Kidney tubule cell (primary cell): Measurements from ENCODE around the gene TBC1D22A.

ENCODE experiments used
- DNase-seq: peaks from one replicate; pipeline ENCODE4 v3.0.0-alpha.2; 2018; ENCODE audit warnings: low spot score

TBC1D22A gene

DNA sequence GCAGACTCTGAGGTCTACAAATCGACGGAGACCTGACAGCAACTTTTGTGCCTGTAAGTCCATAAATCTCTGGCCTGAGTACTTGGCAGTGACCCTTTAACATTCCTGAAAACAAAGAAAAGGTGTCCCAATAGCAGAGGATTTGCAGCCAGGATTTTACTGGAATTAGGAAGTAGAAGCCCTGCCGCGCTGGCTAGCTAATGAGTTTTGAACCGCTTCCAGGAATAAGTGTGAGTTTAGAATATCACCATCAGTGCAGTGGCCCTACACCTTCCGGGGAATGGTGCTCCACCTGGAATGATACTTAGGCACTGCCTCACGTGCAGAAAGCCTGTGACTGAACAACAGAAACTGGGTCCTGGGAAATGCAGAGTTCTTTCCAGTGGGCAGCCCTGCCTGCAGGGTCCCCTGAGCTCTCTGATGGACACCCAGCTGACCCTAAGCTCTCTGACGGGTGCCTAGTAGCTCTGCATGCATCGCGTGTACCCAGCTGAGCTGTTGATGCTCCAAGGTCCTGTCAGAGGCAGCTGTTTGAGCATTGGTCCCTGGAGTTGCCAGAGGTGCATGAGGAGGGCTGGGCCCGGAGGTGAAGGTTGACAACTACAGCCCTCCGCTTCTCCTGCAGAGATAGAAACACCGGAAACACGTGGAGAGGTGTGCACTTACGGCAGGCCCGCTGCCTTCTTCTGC, 380.9 kb downstream of the TBC1D22A start:
- DNase-seq = no peak

- no peak for DNase-seq
These were observed 381.8 kb downstream of the TBC1D22A start for GRCh38 chr22:47144076-47144765.

DNA sequence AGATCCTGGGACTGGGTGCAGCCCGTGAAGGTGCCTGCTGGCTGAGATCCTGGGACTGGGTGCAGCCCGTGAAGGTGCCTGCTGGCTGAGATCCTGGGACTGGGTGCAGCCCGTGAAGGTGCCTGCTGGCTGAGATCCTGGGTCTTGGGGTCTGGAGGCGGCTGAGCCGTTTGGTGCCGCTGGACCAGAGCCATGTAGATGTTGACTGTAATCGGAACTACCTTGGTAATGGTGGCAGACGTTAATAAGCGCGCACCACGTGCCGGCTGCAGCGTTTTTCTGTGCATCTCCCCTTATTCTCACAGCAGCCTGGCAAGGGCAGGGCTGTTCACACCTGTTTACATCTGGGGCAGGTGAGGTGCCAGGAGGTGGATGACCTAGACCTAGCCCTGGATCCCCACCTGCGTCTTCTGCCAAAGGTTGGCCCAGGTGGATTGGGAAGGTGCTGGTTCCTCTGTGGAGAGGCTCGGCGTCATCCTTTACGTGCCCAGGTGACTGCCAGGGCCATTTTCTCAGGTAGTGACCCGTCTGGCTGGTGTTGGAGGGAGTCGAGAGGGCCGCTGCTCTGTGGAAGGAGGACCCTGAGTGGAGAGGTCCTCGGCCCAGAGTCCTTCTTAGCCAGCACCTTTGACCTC, 382.5 kb downstream of the TBC1D22A start:
- DNase-seq = no peak

DNA sequence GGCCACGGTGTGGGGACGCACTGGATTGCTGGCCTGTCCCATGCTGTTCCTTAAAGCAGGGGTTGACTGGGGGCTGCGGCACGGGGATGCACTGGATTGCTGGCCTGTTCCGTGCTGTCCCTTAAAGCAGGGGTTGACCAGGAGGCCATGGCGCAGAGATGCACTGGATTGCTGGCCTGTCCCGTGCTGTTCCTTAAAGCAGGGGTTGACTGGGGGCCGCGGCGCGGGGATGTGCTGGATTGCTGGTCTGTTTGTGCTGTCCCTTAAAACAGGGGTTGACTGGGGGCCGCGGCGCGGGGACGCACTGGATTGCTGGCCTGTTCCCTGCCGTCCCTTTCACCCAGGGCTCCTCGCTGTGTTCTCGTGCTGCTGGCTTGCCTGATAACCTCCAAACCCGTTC, 383.4 kb downstream of the TBC1D22A start:
- no peak for DNase-seq

- DNase-seq = no peak
These were observed 383.9 kb downstream of the TBC1D22A start for GRCh38 chr22:47146391-47146790.

DNA sequence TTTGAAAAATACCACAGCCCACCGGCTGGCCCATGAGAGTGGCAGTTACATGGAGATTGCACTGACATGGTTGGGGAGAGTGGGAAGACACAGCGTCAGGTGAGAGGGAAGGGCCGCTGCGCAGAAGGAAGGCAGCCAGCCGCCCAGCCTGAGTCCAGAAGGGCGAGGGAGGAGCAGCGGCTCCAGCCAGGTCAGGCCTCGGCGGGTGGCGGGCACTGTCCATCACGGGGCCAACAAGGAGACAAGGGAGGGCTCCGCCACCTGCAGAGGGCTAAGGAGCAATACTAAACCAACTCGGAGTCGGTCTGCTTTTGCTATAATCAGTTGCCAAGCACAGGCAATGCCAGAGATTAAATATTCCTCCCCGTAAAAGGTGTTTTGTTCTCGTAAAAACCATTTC, 384.5 kb downstream of the TBC1D22A start:
- DNase-seq = no peak

DNA sequence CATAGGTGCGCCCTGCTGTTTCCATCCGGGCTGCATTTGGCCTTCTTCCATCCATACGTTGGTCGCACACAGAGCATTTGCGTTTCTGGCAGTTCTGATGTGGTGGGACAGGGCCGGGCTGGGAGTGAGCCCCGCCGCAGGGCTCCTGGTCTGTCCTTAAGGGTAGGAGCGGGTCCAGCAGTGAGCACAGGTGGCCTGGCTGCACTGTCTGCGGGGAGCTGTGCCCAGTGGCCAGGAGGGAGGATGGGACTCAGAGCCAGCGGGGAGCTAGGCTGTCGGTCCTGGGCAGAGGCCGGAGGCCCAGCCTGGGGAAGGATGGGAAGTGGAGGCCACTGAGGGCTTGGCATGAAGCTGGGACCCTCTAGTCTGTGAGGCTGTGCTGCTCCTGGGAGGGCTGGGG, 385.1 kb downstream of the TBC1D22A start:
- DNase-seq = no peak

DNA sequence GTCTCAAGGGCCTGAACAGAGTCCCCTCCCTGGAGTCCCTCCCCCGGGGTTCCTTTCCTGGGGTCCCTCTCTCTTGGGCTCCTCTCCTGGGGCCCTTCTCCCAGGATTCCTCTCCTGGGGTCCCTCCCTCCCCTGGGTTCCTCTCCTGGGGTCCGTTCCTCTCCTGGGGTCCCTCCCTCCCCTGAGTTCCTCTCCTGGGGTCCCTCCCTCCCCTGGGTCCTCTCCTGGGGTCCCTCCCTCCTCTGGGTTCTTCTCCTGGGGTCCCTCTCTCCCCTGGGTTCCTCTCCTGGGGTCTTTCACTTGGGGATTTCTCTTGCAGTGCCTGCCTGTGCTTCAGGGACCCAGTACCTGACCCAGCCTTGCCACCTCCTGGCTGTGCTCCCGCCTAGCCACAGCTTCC, 386.1 kb downstream of the TBC1D22A start:
- no peak for DNase-seq

DNA sequence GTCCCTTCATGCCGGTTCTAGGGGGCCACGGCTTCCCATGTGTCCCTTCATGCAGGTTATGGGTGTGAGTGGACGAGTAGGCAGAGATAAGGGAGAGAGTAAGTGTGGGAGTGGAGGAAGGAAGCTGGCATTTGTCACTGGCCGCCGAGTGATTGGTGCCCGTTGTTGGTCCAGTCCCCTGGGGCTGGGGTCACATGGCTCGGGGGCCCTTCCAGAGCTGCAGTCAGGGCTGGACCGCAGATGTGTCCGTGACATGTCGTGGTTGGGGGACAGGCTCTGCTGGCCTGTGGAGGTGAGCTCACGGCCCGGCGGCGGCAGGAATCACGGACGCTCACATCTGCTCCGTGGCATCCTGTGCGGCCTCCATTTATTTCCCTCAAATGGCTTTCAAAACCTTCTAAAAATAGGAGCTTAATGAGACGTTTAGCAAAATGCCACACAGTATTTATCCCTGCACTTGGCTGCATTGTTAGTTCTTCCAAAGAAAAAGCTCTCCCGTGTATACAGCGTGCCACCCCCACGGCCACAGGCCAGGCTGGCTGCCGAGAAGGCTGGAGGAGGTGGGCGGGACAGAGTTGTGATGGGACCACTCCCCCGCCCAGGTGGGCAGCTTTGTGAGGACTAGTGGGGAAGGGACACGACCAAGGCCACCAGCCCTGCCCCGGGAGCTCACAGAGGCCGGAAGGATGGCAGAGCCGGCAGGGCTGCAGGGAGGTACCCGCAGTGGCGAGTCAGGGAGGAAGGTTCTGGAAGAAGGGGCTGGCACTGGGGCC, 386.7 kb downstream of the TBC1D22A start:
- DNase-seq = no peak

- no peak for DNase-seq
These were observed 387.5 kb downstream of the TBC1D22A start for GRCh38 chr22:47149976-47150375.

- no peak for DNase-seq
These were observed 388.0 kb downstream of the TBC1D22A start for GRCh38 chr22:47150426-47150825.

- no peak for DNase-seq
These were observed 388.6 kb downstream of the TBC1D22A start for GRCh38 chr22:47151064-47151463.

DNA sequence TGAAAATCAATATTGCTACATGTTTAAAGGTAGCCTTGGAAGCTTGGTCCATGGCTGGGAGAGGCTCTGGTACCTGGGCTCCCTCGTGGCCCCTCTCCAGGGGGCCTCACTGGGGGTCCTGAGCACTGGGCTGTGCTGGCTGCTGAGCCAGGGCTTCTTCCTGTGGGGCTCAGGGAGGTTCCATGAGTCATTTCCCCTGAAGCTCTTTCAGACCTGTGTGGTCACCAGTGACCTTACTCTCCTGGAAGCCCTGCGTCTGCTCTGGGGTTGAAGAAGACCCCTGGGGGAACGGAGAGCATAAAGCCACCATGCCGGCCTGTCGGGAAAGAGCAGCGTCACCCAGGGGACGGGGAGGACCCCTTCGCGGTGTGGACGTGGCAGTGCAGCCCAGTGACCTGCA, 389.0 kb downstream of the TBC1D22A start:
- peak; percentile 53 for DNase-seq

DNA sequence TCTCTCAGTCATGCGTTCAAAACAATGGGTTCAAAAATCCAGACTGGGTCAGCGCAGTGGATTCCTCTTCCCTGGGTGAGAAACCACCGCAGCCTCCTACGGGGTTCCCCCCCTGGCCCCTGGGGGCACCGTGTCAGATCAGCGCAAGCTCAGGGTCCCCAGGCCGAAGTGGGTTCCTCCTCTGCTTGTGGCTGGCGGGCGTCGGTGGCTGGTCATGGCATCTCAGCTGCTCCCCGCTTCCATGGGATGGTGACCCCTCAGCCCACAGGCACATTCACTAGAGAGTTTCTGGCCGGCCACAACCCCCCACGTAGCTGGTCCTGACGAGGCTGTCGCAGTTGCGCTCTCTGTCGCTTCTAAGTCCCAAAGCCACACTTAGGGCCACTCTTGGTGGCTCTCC, 389.8 kb downstream of the TBC1D22A start:
- DNase-seq = no peak

DNA sequence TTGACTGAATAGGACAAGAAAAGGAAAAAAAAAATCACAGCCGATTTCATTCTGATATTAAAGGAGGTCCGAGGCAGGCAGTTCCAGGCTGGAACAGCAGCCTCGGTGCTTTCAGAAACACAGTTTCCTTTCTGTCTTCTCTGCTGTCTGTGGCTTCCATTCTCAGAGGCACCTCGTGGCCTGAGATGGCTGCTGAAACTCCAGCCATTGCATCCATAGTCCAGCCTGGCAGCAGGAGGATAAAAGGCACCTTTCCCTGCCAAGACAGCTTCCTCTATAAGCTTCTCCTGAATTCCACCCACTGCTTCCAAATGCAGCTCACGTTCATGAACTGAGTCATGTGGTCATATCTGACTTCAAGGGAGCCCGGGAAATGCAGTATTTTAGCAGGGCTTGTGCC, 390.5 kb downstream of the TBC1D22A start:
- no peak for DNase-seq

DNA sequence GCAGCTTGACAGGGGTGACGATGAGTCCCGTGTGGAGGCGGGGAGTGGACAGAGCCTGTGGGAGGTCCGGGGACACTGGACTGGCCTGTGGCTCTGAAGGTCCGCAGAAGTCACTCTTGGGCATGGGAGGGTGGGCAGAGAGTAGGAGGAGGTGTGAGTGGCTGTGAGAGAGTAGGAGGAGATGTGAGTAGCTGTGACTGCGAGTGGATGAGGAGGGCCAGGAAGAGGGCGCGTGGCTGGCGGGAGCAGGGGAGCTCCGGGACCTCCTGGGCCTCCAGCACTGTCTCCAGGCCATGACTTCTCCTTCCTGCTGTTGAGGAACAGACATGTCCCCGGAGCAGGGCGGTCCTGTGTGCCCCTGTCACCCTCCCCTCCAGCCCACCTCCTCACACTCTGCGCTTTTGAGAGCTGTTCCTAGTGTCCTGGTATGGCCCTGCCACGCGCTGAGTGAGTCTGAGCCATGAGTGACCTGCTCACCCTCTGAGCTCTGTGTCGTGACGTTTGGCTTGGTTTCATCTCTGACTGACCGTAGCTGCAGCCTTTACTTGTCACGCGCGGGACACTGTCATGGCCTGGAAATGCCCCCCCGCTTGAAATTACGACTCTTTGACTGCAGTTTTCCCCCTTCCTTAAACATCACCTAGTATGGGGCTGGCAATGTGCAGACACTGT, 391.5 kb downstream of the TBC1D22A start:
- no peak for DNase-seq

- DNase-seq = no peak
These were observed 392.2 kb downstream of the TBC1D22A start for GRCh38 chr22:47154621-47155081.

- no peak for DNase-seq
These were observed 392.9 kb downstream of the TBC1D22A start for GRCh38 chr22:47155131-47155885.

DNA sequence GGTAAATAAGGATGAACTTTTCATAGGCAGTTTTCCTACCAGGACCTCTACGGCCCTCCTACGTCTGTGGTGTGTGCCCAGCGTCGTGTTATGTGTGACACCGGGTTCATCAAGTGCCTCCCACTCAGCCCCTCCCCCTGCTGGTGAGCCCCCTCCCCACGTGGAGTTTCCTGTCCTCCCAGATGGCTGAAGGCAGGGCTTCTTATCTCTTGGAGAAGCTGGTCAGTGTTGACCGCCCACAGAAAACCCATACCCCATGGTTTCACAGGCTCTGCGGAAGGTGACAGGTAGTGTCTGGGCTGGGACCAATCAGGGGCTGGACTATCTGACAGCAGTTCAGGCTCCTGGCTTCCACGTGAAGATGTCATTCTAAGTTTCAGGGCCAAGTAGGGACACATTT, 393.5 kb downstream of the TBC1D22A start:
- DNase-seq = no peak

- no peak for DNase-seq
These were observed 394.1 kb downstream of the TBC1D22A start for GRCh38 chr22:47156352-47157092.

- no peak for DNase-seq
These were observed 394.6 kb downstream of the TBC1D22A start for GRCh38 chr22:47157093-47157420.
